Measurements from ENCODE around the gene LHX6. TPM values are rescaled to one million over a fixed set of nuclear protein-coding genes. Genes with fewer than 3 reads are reported as not detected.

Gene LHX6
- total RNA-seq, 1 experiment from 2014 or later: 1.8 TPM

DNA sequence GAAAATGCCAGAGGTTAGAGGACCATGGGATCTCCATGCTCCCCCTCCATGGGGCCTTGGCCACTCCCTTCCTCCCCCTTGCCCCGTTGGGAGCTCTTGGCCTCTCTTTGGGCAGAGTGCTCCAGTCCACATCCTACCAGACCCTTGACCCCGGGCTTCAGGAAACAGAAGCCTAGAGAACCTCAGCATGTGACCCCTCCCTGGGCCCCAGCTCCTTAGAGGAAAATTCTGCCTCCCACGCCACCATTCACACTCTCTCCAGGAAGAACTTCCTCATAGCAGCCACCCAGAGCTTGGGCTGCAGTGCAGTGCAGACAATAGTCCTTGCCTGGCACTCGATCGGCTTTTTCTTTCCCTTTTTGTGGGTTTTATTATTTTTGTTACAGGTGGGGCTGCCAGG is 6.0 kb downstream of the LHX6 start:
- Histone ChIP-seq H2AFZ (ENCODE audit: low read length) (no peak overlapping the region), H2BK15ac (ENCODE audit: low read depth, low read length) (no peak overlapping the region), H3K4me1 (ENCODE audit: insufficient read depth, low read length) (peaks cover 7% of the 10 kb centered on the region), H3K27me3 (ENCODE audit: insufficient read depth, low read length) (peaks cover 95% of the 10 kb centered on the region), H4K8ac (replicated peaks; ENCODE audit: insufficient read length, low read depth, low read length) (no peak overlapping the region), H4K91ac (ENCODE audit: insufficient read length, low read depth, low read length) (no peak overlapping the region), H4K5ac (ENCODE audit: insufficient read length, low read depth, low read length) (no peak overlapping the region), H2BK5ac (ENCODE audit: insufficient read length, low read length) (no peak overlapping the region), H3K18ac (ENCODE audit: insufficient read length, low read depth, low read length) (no peak overlapping the region), H2BK120ac (ENCODE audit: low read depth, low read length, poor library complexity, severe bottlenecking) (no peak overlapping the region), H3K56ac (ENCODE audit: insufficient read length, low read depth, low read length) (no peak overlapping the region), H3K4me2 (ENCODE audit: insufficient read depth, insufficient read length, low read length) (no peak overlapping the region), H3T11ph (ENCODE audit: low read length) (no peak overlapping the region), H2BK20ac (ENCODE audit: low read depth, low read length, poor library complexity, severe bottlenecking) (no peak overlapping the region), H3K9me3 (ENCODE audit: control insufficient read depth, low read depth, low read length) (no peaks in the 10 kb centered on the region), H3K9ac (ENCODE audit: extremely low read depth, insufficient read length, low read length) (no peak overlapping the region), H3K23ac (ENCODE audit: insufficient read length, low read depth, low read length) (no peak overlapping the region), H3K4ac (ENCODE audit: low read depth, low read length) (no peak overlapping the region), H3K27ac (ENCODE audit: insufficient read length, low read depth, low read length) (no peak overlapping the region), H2BK12ac (ENCODE audit: insufficient read length, low read depth, low read length) (no peak overlapping the region), H2AK5ac (ENCODE audit: insufficient read length, low read length) (no peak overlapping the region), H3K14ac (ENCODE audit: insufficient read depth, low read length) (no peak overlapping the region), H3K79me1 (ENCODE audit: insufficient read depth, low read depth, low read length, poor library complexity, severe bottlenecking) (no peaks in the 10 kb centered on the region), H3K23me2 (ENCODE audit: insufficient read length, low read depth, low read length, poor library complexity, severe bottlenecking) (peaks cover 23% of the 10 kb centered on the region), H3K79me2 (ENCODE audit: insufficient read depth, low read length) (no peaks in the 10 kb centered on the region), H4K20me1 (ENCODE audit: control insufficient read depth, insufficient read depth, insufficient read length) (peaks cover 4% of the 10 kb centered on the region)
- TF ChIP-seq, protein P1, sequence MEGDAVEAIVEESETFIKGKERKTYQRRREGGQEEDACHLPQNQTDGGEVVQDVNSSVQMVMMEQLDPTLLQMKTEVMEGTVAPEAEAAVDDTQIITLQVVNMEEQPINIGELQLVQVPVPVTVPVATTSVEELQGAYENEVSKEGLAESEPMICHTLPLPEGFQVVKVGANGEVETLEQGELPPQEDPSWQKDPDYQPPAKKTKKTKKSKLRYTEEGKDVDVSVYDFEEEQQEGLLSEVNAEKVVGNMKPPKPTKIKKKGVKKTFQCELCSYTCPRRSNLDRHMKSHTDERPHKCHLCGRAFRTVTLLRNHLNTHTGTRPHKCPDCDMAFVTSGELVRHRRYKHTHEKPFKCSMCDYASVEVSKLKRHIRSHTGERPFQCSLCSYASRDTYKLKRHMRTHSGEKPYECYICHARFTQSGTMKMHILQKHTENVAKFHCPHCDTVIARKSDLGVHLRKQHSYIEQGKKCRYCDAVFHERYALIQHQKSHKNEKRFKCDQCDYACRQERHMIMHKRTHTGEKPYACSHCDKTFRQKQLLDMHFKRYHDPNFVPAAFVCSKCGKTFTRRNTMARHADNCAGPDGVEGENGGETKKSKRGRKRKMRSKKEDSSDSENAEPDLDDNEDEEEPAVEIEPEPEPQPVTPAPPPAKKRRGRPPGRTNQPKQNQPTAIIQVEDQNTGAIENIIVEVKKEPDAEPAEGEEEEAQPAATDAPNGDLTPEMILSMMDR (conservative IDR thresholded peaks at IDR 0.05): no peak; the same call in 2 of the 3 replicates
- H3K27me3 Mint-ChIP-seq (ENCODE audit: low read depth): peaks cover 100% of the 10 kb centered on the region
- WGBS (ENCODE audit: extremely low coverage, insufficient read length, low lambda C conversion rate): no CpG with 5 or more reads among the region's 5 CpGs
- no peak overlapping the region; a peak in 1 of 5 replicates for H3K4me3 Mint-ChIP-seq
- H3K27ac Mint-ChIP-seq: no peak overlapping the region
- peaks cover 0 to 5% (median 4%) of the 10 kb centered on the region in 3 experiments; a peak in 4 of 7 replicates for H3K36me3 Mint-ChIP-seq (ENCODE audit: insufficient read depth in 1 of 3, low read depth in 3 of 3)
- DNase-seq: no peak
- H3K4me1 Mint-ChIP-seq: peaks cover 42 to 69% of the 10 kb centered on the region in 2 experiments
- peaks cover 8 to 11% of the 10 kb centered on the region in 2 experiments for H3K9me3 Mint-ChIP-seq

Data from H9 (cell line).